SK-N-SH (cell line): ENCODE data around the gene ECE1. TPM values are rescaled to one million over a fixed set of nuclear protein-coding genes. Genes with fewer than 3 reads are reported as not detected.

Experiments used
- CTCF ChIA-PET: fragments of 300-600, 350-600 bp; formaldehyde crosslinking; extraction: SDS; loops from one replicate; lab custom pipeline; 2021; lab: Yijun Ruan, JAX
- POLR2A ChIA-PET: fragments of 350-600 bp; sonication (Branson Sonifier 250); formaldehyde crosslinking; extraction: SDS; loops from one replicate; lab custom pipeline; 2020; ENCODE audit warnings: antibody characterized with exemption, inconsistent platforms; lab: Yijun Ruan, JAX
- DNase-seq: peaks from one replicate; pipeline ENCODE4 v3.0.0; 2012
- H2AFZ ChIP-seq: fragments of 200-600 bp; sonication (generic); 2 replicates; pipeline ENCODE4 v1.8.1; 2016; ENCODE audit warnings: antibody characterized with exemption, mild to moderate bottlenecking, low read depth
- H3F3A ChIP-seq: fragments of 200-600 bp; sonication (generic); replicated peaks from 2 replicates; pipeline ENCODE3; 2016; ENCODE audit warnings: antibody characterized with exemption, mild to moderate bottlenecking; ENCODE audit not compliant: insufficient read depth
- H3K27ac ChIP-seq, 2 experiments: fragments of 200-500 bp in 1 of 2; fragments of 200-600 bp in 1 of 2; sonication (Bioruptor generic) in 1 of 2; sonication (generic), shearing (Covaris generic) in 1 of 2; 2 replicates each; pipeline versions ENCODE4 v1.5.1 to v1.6.1; 2014 to 2016; ENCODE audit warnings: low read depth in 2 of 2, inconsistent platforms in 1 of 2, low read length in 1 of 2, mild to moderate bottlenecking in 1 of 2, mixed read lengths in 1 of 2
- H3K27me3 ChIP-seq: fragments of 200-600 bp; sonication (generic), shearing (Covaris generic); 2 replicates; pipeline ENCODE4 v1.6.1; 2016; ENCODE audit warnings: mixed run types; ENCODE audit not compliant: insufficient read depth
- H3K36me3 ChIP-seq, 2 experiments: fragments of 200-500 bp in 1 of 2; fragments of 200-600 bp in 1 of 2; sonication (Bioruptor generic) in 1 of 2; sonication (generic) in 1 of 2; replicated peaks in 1 of 2; 2 replicates each; pipeline versions ENCODE3 to v1.5.1; 2014 to 2016; ENCODE audit warnings: low read length in 1 of 2, mild to moderate bottlenecking in 1 of 2; ENCODE audit not compliant: insufficient read depth in 2 of 2, control insufficient read depth in 1 of 2
- H3K4me1 ChIP-seq, 2 experiments: fragments of 200-500 bp in 1 of 2; fragments of 200-600 bp in 1 of 2; sonication (Bioruptor generic) in 1 of 2; sonication (generic), shearing (Covaris generic) in 1 of 2; 2 replicates each; pipeline versions ENCODE4 v1.5.1 to v1.6.1; 2014 to 2016; ENCODE audit warnings: low read depth in 1 of 2, low read length in 1 of 2, mixed run types in 1 of 2; ENCODE audit not compliant: insufficient read depth in 2 of 2, control insufficient read depth in 1 of 2
- H3K4me2 ChIP-seq: fragments of 200-600 bp; sonication (generic), shearing (Covaris generic); 2 replicates; pipeline ENCODE4 v1.6.1; 2017; ENCODE audit warnings: mixed run types
- H3K4me3 ChIP-seq, 2 experiments: fragments of 200-500 bp in 1 of 2; fragments of 200-600 bp in 1 of 2; sonication (Bioruptor generic) in 1 of 2; sonication (generic), shearing (Covaris generic) in 1 of 2; 2 replicates each; pipeline versions ENCODE4 v1.5.1 to v1.8.1; 2014 to 2016; ENCODE audit warnings: low read depth in 2 of 2, inconsistent platforms in 1 of 2, low read length in 1 of 2, mild to moderate bottlenecking in 1 of 2, mixed read lengths in 1 of 2, moderate library complexity in 1 of 2
- H3K79me2 ChIP-seq: fragments of 200-600 bp; sonication (generic); 2 replicates; pipeline ENCODE4 v1.8.1; 2017; ENCODE audit warnings: mild to moderate bottlenecking; ENCODE audit not compliant: insufficient read depth
- H3K9ac ChIP-seq: fragments of 200-600 bp; sonication (generic); 2 replicates; pipeline ENCODE4 v1.6.1; 2017; ENCODE audit warnings: mixed run types
- H3K9me2 ChIP-seq: fragments of 200-600 bp; sonication (generic); 2 replicates; pipeline ENCODE4 v1.6.1; 2017; ENCODE audit warnings: mixed run types
- H3K9me3 ChIP-seq: fragments of 200-600 bp; sonication (generic); 2 replicates; pipeline ENCODE4 v1.6.1; 2017; ENCODE audit warnings: mixed run types, mild to moderate bottlenecking, moderate library complexity
- H4K20me1 ChIP-seq: fragments of 200-600 bp; sonication (generic); 2 replicates; pipeline ENCODE4 v1.6.1; 2017; ENCODE audit warnings: mild to moderate bottlenecking, mixed run types; ENCODE audit not compliant: insufficient read depth
- CHD2 ChIP-seq: fragments of 150-350 bp; IDR thresholded peaks from 2 replicates; pipeline ENCODE4 v1.6.1; 2018; ENCODE audit warnings: low read length; ENCODE audit not compliant: partially characterized antibody
- ELF1 ChIP-seq: IDR thresholded peaks from 2 replicates; pipeline ENCODE4 v1.4.0; 2012
- EP300 ChIP-seq, 2 experiments: IDR thresholded peaks; 2 replicates each; pipeline versions ENCODE4 v1.4.0 to v1.6.1; 2012; ENCODE audit warnings: borderline replicate concordance in 1 of 2, low read depth in 1 of 2, low read length in 1 of 2
- EZH2phosphoT487 ChIP-seq: fragments of 200-600 bp; sonication (generic); IDR thresholded peaks from 2 replicates; pipeline ENCODE4 v1.6.1; 2017; ENCODE audit warnings: low read depth, mixed run types, mild to moderate bottlenecking, antibody characterized with exemption, moderate library complexity, borderline replicate concordance
- GABPA ChIP-seq: IDR thresholded peaks from 2 replicates; pipeline ENCODE4 v1.4.0; 2012; ENCODE audit warnings: low read depth, mild to moderate bottlenecking
- JUND ChIP-seq: IDR thresholded peaks from 2 replicates; pipeline ENCODE4 v1.4.0; 2012
- MEF2A ChIP-seq: IDR thresholded peaks from 2 replicates; pipeline ENCODE4 v1.4.0; 2012; ENCODE audit warnings: low read depth, borderline replicate concordance
- MXI1 ChIP-seq: IDR thresholded peaks from 2 replicates; pipeline ENCODE4 v1.6.1; 2012; ENCODE audit warnings: mild to moderate bottlenecking, low read depth, low read length, improper control_type of control experiment
- NFIC ChIP-seq: IDR thresholded peaks from 2 replicates; pipeline ENCODE4 v1.4.0; 2012; ENCODE audit warnings: borderline replicate concordance
- POLR2AphosphoS5 ChIP-seq: IDR thresholded peaks from 2 replicates; pipeline ENCODE4 v1.6.1; 2012; ENCODE audit warnings: low read depth, low read length
- REST ChIP-seq: IDR thresholded peaks from 2 replicates; pipeline ENCODE4 v1.6.1; 2012; ENCODE audit warnings: mild to moderate bottlenecking, low read depth, low read length, moderate library complexity
- RXRA ChIP-seq: IDR thresholded peaks from 2 replicates; pipeline ENCODE4 v1.4.0; 2012; ENCODE audit warnings: low read depth, mild to moderate bottlenecking, borderline replicate concordance
- SIN3A ChIP-seq: IDR thresholded peaks from 2 replicates; pipeline ENCODE4 v1.6.1; 2012; ENCODE audit warnings: low read depth, mild to moderate bottlenecking, low read length, moderate library complexity, borderline replicate concordance
- SMC3 ChIP-seq: IDR thresholded peaks from 2 replicates; pipeline ENCODE4 v1.6.1; 2012; ENCODE audit warnings: low read depth, low read length, improper control_type of control experiment
- TAF1 ChIP-seq: IDR thresholded peaks from 2 replicates; pipeline ENCODE4 v1.6.1; 2012; ENCODE audit warnings: low read depth, mild to moderate bottlenecking, low read length, moderate library complexity, borderline replicate concordance
- TEAD4 ChIP-seq: IDR thresholded peaks from 2 replicates; pipeline ENCODE4 v1.4.0; 2012; ENCODE audit warnings: mild to moderate bottlenecking, borderline replicate concordance; ENCODE audit not compliant: insufficient read depth
- YY1 ChIP-seq: IDR thresholded peaks from 2 replicates; pipeline ENCODE4 v1.4.0; 2012; ENCODE audit warnings: low read depth, mild to moderate bottlenecking
- WGBS: methylation state at CpG from one replicate; pipeline ENCODE4 v1.1.6; 2017; ENCODE audit warnings: low lambda C conversion rate; 5-methylcytosine and 5-hydroxymethylcytosine counted together
- polyA plus RNA-seq, 3 experiments: library from polyadenylated mRNA; depleted of rRNA; stranded (reverse); fragments of >200 nt; gene quantifications; 2 replicates each; pipeline ENCODE4 v1.2.3, GENCODE V29; 2012
- TF ChIP-seq, protein P1 (sequence below): IDR thresholded peaks from 2 replicates; pipeline ENCODE4 v1.4.0; 2012; ENCODE audit warnings: low read depth, borderline replicate concordance

ECE1 gene
- polyA plus RNA-seq, 1 of the 3 experiments (the other 2 are of a cell fraction), result 96.6 TPM

- no peaks in the 10 kb centered on the region for H3K9me2 ChIP-seq
- ChIA-PET POLR2A (no interaction called here), CTCF (interaction anchor here (1.0 to 13.5 kb wide), 8 partner anchors 9 to 329 kb away, joined by 4 to 134 read pairs (median 4); no protein-coding TSS in a partner anchor)
- no peak overlapping the region for H3K4me2 ChIP-seq
- no peak overlapping the region for H3K9ac ChIP-seq
- no peaks in the 10 kb centered on the region for H3K4me1 ChIP-seq
- H3K36me3 ChIP-seq, result peaks cover 10 to 33% of the 10 kb centered on the region in 2 experiments
- no peak overlapping the region for H2AFZ ChIP-seq
- H3K27me3 ChIP-seq, result no peaks in the 10 kb centered on the region
- no peaks in the 10 kb centered on the region for H3F3A ChIP-seq
- 94% methylated on average over 9 of the region's 10 CpGs for WGBS
- TF ChIP-seq YY1, result no peak
- no peak for TF ChIP-seq EZH2phosphoT487
- no peak for TF ChIP-seq TEAD4
- no peak for TF ChIP-seq CHD2
- no peak for TF ChIP-seq REST
- H3K79me2 ChIP-seq, result no peaks in the 10 kb centered on the region; the same call in 1 of the 2 replicates
- DNase-seq, result no peak
- no peak overlapping the region for H3K4me3 ChIP-seq
- no peaks in the 10 kb centered on the region for H4K20me1 ChIP-seq
- no peak overlapping the region for H3K27ac ChIP-seq
- H3K9me3 ChIP-seq, result no peaks in the 10 kb centered on the region
These were observed 46.1 kb downstream of the ECE1 start for GRCh38 chr1:21244154-21244553.

- H3K4me2 ChIP-seq, result no peak overlapping the region
- no peaks in the 10 kb centered on the region for H3K27me3 ChIP-seq
- H3K4me1 ChIP-seq, result no peaks in the 10 kb centered on the region
- H4K20me1 ChIP-seq, result no peaks in the 10 kb centered on the region
- H3K9me3 ChIP-seq, result no peaks in the 10 kb centered on the region
- no peaks in the 10 kb centered on the region; the same call in 1 of the 2 replicates for H3K79me2 ChIP-seq
- peaks cover 8 to 38% of the 10 kb centered on the region in 2 experiments for H3K36me3 ChIP-seq
- H3F3A ChIP-seq, result no peaks in the 10 kb centered on the region
- no peak for DNase-seq
- H3K4me3 ChIP-seq, result no peak overlapping the region
- H2AFZ ChIP-seq, result no peak overlapping the region
- no peak overlapping the region for H3K27ac ChIP-seq
- H3K9me2 ChIP-seq, result no peaks in the 10 kb centered on the region
- POLR2A ChIA-PET, result no interaction called here
- 77% methylated on average over 4 of the region's 4 CpGs for WGBS
- no peak overlapping the region for H3K9ac ChIP-seq
- CTCF ChIA-PET, result interaction anchor here (1.4 to 13.5 kb wide), 4 partner anchors 11 to 127 kb away, joined by 5 to 134 read pairs (median 23); no protein-coding TSS in a partner anchor
- TF ChIP-seq EP300 (IDR thresholded peaks at IDR 0.05; ENCODE audit: borderline replicate concordance in 1 of 2, low read depth in 1 of 2, low read length in 1 of 2), result no peak
- no peak for TF ChIP-seq POLR2AphosphoS5
- no peak for TF ChIP-seq MEF2A
- TF ChIP-seq MXI1, result no peak
- no peak for TF ChIP-seq NFIC
- TF ChIP-seq YY1, result no peak
- no peak for TF ChIP-seq GABPA
- no peak for TF ChIP-seq RXRA
- TF ChIP-seq SIN3A, result no peak
- no peak for TF ChIP-seq REST
- TF ChIP-seq JUND, result no peak
- no peak for TF ChIP-seq ELF1
- TF ChIP-seq TAF1, result no peak
- no peak for TF ChIP-seq SMC3
- no peak for TF ChIP-seq TEAD4
- TF ChIP-seq, protein P1, sequence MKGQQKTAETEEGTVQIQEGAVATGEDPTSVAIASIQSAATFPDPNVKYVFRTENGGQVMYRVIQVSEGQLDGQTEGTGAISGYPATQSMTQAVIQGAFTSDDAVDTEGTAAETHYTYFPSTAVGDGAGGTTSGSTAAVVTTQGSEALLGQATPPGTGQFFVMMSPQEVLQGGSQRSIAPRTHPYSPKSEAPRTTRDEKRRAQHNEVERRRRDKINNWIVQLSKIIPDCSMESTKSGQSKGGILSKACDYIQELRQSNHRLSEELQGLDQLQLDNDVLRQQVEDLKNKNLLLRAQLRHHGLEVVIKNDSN, result no peak
These were observed 47.4 kb downstream of the ECE1 start for GRCh38 chr1:21242846-21243245.
